Measurements from ENCODE around the gene EIF2D.
"Not testable (repeated sequence)": the region's sequence is repeated elsewhere in the genome, so short reads cannot be mapped to it uniquely, and the experiment has no call there.

The EIF2D gene, protein sequence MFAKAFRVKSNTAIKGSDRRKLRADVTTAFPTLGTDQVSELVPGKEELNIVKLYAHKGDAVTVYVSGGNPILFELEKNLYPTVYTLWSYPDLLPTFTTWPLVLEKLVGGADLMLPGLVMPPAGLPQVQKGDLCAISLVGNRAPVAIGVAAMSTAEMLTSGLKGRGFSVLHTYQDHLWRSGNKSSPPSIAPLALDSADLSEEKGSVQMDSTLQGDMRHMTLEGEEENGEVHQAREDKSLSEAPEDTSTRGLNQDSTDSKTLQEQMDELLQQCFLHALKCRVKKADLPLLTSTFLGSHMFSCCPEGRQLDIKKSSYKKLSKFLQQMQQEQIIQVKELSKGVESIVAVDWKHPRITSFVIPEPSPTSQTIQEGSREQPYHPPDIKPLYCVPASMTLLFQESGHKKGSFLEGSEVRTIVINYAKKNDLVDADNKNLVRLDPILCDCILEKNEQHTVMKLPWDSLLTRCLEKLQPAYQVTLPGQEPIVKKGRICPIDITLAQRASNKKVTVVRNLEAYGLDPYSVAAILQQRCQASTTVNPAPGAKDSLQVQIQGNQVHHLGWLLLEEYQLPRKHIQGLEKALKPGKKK

DNA sequence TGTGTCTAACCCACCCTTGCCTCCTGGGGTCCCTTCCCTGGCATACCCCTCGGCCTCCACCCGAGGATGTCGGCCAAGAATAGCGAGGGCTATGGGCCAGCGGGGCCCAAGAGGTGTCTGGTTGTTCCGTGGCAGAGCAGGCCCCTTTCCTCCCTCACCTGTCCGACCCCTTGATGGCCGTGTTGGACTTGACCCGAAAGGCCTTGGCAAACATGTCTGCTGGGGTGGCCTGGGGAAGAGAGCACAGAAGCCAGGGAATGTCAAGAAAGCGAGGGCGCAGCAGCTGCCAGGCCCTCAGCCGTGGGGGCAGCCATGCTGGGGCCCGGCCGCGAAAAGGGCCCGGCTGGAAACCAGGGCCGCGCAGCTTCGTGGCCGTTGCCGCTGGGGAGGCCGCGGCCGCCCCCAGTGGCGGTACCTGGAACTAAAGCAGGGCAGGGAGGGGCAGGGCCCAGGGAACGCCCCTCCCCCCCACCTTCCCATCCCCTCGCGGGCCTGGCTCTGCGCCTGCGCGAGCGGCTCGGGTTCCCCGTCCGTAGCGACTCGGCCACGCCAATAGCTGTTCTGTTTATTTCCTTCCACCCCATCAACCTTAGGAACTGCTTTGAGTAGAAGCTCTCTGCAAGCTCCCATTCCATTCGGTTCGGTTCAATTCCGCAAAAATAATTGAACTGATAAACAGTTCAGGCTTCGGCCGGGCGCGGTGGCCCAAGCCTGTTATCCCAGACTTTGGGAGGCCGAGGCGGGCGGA lies at the start of gene EIF2D:
Gene EIF2D (minus strand): TSS at position 337 of the 748 bp plus-strand sequence. CDS start 123 bp downstream, at position 214.
- peak; percentile 99 for DNase-seq (ENCODE audit: low read depth, low spot score)

GRCh38 chr1:206661161-206661820 lies 49.0 kb upstream of the EIF2D start:
- no peak for DNase-seq (ENCODE audit: low read depth, low spot score)

- no peak for DNase-seq (ENCODE audit: low read depth, low spot score)
Measured at GRCh38 chr1:206660136-206660535, 47.9 kb upstream of the EIF2D start.

DNA sequence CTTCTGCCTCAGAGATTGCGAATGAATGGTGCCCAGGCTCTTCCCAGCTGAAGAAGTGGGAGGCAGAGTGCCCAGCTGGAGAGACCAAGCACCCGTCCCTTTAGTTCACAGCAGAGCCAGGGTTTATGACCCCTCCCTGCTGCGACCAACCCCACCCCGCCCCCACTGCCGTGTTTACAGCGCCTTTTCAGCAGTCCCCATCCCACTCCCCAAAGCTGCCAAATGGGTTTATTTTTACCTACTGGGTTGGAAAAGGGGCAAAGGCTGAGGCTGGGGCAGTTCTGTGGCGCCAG lies 46.7 kb upstream of the EIF2D start:
- no peak for DNase-seq (ENCODE audit: low read depth, low spot score)

DNA sequence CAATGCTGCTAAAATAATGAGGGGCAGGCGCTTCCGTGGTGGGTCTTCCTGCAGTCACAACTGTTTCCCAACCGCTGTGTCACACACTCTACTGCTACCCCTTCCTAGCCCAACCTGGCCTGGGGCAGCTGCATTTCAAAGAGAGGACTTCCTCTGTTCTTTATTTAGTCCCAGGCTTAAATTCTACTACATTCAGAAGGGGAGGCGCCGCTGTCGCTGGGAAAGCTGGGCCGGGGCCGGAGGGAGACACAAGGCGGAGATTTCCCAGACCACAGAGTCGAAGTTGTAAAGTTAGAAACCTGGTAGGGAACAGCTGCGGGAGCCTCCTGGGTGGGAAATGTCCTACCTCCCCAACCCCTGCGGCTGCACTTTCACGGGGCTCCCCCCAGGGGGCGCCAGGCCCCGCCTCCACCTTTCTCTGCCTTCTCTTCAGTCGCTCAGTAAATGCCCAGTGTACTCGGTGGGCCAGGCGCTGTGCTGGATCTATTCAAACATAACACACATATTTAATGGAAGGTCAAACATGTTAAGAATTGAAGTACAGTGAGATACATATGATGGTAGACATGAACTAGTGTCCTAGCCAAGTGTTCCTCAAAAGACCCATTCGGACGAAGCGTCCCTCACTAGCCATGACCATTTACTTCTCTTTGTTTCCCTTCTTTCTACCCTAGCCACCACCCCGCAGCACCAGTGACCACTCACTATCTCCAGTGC lies 46.2 kb upstream of the EIF2D start:
- DNase-seq (ENCODE audit: low read depth, low spot score) = no peak

DNA sequence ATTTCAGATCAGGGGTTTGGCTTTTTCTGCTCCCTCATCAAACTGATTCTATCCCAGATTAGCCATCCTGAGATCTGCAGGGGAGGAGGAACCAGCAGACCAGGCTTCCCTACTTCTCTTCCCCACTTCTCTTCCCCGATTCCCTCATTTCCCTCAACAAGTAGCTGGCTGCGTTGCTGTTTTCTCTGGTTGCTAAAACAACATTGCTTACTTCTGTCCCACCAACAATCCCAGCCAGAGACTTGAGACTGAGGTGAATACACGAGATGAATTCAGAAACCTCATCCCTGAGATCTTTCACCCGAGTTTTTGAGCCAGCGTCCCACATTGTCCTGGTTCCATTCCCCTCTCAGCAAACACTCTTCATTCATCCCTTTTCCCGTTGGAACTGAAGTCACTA lies 45.5 kb upstream of the EIF2D start:
- DNase-seq (ENCODE audit: low read depth, low spot score) = no peak

DNA sequence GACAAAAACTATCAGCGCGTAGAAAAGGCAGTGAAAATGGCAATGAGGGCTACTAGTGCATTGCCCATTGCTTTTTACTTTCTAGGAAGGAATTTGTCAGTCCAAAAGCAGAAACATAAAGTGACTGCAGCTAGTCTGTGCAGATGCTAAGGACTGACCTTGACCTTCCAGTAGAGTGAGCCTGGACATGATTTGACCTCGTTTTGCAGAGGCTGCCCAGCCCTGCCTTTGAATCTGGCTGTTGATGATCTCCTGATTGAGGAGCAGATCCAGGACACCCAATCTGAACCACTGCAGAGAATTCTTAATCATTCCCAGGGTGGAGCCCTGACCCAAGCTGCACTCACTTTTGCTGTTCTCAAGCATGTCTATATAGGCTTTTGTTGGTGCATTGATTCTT lies 44.7 kb upstream of the EIF2D start:
- no peak for DNase-seq (ENCODE audit: low read depth, low spot score)

GRCh38 chr1:206655471-206655882 lies 43.2 kb upstream of the EIF2D start:
- DNase-seq (ENCODE audit: low read depth, low spot score) = peak; percentile 67

GRCh38 chr1:206654828-206655227 lies 42.6 kb upstream of the EIF2D start:
- no peak for DNase-seq (ENCODE audit: low read depth, low spot score)

DNA sequence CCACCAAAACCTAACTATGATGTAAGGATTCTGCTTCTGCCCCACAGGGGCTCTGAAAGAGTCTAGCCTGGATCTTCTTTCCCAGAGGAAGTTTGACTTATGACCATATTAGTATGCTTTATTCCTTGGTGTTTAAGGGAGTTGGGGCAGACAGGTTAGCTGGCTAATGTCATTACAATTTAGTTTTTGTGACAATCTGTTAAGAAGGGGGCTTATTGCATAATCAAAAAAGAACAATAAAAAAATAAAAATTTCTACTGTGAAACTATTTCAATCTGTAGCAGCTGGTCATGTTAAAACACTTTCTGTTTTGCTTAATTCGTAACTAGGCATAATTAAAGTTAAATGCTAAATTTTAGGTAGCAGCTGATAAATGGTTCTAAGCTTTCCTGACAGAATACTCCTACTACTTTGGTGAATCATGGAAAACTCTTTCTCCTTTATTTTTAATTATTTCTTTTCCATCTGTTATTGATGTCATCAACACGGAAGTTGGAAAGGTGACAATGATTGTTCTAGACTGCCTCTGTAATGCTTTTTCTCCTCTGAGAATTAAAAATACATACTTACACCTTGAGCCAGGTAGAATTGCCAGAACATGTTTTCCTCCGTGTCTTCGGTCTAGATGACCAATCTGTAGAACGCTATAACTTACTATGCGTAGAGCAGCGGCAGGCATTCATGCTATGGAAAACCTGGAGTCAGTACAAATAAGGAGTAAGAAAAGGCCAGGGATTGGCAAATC lies 41.6 kb upstream of the EIF2D start:
- DNase-seq (ENCODE audit: low read depth, low spot score) = no peak

- DNase-seq (ENCODE audit: low read depth, low spot score) = peak; percentile 59
Measured at GRCh38 chr1:206651958-206652890, 40.0 kb upstream of the EIF2D start.

DNA sequence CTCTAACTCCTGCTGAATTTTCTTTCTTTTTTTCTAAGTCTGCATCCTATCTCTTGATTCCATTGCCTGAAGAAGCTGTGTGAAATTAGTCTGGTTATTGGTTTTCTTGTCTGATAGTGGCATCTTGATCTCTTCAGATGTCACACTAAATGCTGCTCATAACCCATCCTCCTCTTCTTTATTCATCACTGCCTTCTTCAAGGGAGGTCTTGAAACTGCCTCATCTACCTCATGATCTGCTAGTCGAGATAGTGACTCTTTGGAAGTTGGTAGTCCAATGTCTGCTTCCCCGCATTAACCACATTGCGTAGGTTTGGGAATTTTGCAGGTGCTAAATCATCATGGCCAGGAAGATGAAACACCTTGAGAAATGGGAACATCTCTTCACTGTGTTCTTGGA lies 38.7 kb upstream of the EIF2D start:
- no peak for DNase-seq (ENCODE audit: low read depth, low spot score)

DNA sequence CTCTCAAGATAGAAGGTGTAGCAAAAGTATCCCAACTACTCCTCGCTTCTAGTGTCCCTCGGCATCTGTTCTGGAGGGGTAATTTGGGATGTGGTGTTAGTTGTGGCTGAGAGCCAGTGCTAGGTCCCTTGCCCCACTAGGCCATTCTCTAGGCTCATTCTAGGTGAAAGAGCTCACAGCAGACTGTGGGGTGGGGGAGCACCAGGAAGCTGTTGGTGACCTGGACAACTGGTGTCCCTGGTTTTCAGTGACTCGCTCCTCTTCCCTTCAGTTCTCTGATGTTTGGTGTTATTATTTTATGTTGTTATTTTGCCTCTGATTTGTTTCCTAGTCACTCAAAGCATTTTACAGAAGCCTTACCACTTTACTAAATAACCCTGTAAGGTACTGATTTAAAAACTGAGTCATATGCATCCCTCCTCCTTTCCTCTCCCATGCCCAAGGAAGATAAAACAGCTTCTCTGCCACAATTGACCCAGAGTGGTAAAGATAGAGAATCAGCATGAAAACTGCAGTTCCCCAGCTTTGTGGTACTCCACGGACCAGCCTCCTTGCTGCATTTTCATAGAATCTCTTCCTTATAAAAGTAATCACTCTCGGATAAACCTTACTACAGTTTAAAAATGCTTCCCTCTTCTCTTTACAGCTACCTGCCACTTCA lies 37.1 kb upstream of the EIF2D start:
- DNase-seq (ENCODE audit: low read depth, low spot score) = no peak

DNA sequence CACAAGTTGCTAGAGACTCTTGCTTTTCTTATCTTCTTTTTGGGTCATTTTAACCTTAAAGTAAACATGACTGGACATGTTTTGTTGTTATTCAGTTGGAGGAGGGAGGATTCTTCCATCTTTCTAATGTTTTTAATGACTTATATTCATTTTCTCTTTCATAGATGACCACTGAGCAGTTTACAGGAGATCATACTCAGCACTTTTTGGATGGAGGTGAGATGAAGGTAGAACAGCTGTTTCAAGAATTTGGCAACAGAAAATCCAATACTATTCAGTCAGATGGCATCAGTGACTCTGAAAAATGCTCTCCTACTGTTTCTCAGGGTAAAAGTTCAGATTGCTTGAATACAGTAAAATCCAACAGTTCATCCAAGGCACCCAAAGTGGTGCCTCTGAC lies 35.0 kb upstream of the EIF2D start:
- DNase-seq (ENCODE audit: low read depth, low spot score) = no peak

- no peak for DNase-seq (ENCODE audit: low read depth, low spot score)
Measured at GRCh38 chr1:206646504-206646903, 34.2 kb upstream of the EIF2D start.

DNA sequence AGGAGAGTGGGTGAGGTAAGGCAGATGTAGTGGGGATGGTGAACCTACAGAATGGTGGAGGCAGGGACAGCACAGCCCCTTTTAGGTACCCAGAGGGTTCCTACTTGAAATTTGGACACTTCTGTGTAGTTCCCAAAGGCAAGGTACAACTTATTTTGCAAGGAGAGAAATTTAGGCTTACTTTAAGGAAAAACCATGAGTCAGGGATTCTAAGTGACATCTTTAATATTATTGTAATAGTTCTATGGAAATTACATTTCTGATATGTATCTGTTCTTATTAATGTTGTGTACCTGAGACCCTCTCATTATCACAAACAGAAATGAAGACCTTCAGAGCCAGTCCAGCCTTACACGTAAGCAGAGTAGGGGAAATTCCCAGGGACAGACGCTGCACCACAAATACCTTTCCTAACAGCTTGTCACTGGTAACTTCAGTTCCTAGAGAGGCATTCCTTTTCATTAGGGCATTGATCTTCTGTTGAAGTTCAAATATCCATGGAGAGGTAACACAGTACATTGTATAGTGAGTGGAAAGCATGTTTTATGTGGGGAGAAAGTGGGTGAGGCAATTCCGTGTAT lies 30.9 kb upstream of the EIF2D start:
- DNase-seq (ENCODE audit: low read depth, low spot score) = no peak

DNA sequence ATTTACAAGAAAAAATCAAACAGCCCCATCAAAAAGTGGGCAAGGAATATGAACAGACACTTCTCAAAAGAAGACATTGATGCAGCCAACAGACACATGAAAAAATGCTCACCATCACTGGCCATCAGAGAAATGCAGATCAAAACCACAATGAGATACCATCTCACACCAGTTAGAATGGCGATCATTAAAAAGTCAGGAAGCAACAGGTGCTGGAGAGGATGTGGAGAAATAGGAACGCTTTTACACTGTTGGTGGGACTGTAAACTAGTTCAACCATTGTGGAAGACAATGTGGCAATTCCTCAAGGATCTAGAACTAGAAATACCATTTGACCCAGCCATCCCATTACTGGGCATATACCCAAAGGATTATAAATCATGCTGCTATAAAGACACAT lies 29.8 kb upstream of the EIF2D start:
- DNase-seq (ENCODE audit: low read depth, low spot score) = not testable (repeated sequence)

- DNase-seq (ENCODE audit: low read depth, low spot score) = no peak
Measured at GRCh38 chr1:206637605-206638004, 25.3 kb upstream of the EIF2D start.

DNA sequence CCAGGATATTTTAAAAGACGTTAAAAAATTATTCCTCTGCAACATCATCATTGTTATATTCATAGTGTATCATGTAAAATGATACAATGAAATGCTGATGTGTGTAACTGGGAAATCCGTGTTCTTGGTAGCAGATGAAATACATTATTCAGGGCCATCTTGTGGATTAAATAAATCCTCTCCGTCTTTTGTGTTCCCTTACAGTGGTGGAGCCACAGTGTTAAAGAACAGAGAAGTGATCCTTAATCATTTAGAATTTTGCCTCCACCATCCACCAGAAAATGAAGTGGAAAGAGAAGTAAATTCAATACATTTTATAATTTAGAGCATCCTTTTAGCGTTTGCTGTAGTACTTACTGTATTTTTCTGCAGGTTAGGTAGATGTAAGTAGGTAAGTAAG lies 24.4 kb upstream of the EIF2D start:
- no peak for DNase-seq (ENCODE audit: low read depth, low spot score)
